SU-DHL-6 (cell line): ENCODE data around the gene SPINK4.

Experiments used
- H2AFZ ChIP-seq: fragments of 200-600 bp; sonication (generic); 2 replicates; pipeline ENCODE4 v1.6.1; 2014; ENCODE audit warnings: low read depth, mild to moderate bottlenecking, moderate library complexity, mixed read lengths, antibody characterized with exemption, low read length; ENCODE audit not compliant: severe bottlenecking
- H3F3A ChIP-seq: fragments of 200-600 bp; shearing (Covaris generic); 2 replicates; pipeline ENCODE4 v1.6.0; 2016; ENCODE audit warnings: antibody characterized with exemption, mild to moderate bottlenecking; ENCODE audit not compliant: insufficient read depth
- H3K27ac ChIP-seq: fragments of 200-600 bp; sonication (generic); 2 replicates; pipeline ENCODE4 v1.5.1; 2016; ENCODE audit warnings: low read depth, mild to moderate bottlenecking, low read length, moderate library complexity, mixed read lengths
- H3K27me3 ChIP-seq: fragments of 200-600 bp; sonication (generic), shearing (Covaris generic); 2 replicates; pipeline ENCODE4 v1.6.0; 2014; ENCODE audit warnings: mild to moderate bottlenecking, low read length
- H3K36me3 ChIP-seq: fragments of 200-600 bp; sonication (generic); 2 replicates; pipeline ENCODE4 v1.6.1; 2014; ENCODE audit warnings: mild to moderate bottlenecking, low read length, mixed read lengths
- H3K4me2 ChIP-seq: fragments of 300-600, 200-600 bp; shearing (Covaris generic), sonication (generic); 2 replicates; pipeline ENCODE4 v1.6.0; 2014; ENCODE audit warnings: low read length, low read depth, mild to moderate bottlenecking; ENCODE audit not compliant: poor library complexity, severe bottlenecking
- H3K4me3 ChIP-seq: fragments of 200-600 bp; sonication (generic); 2 replicates; pipeline ENCODE4 v1.5.1; 2014; ENCODE audit warnings: antibody characterized with exemption, low read length, mild to moderate bottlenecking, mixed read lengths; ENCODE audit not compliant: insufficient read depth, poor library complexity, severe bottlenecking
- H3K79me2 ChIP-seq: fragments of 200-600 bp; sonication (generic); 2 replicates; pipeline ENCODE4 v1.6.1; 2014; ENCODE audit warnings: mild to moderate bottlenecking, low read length, moderate library complexity; ENCODE audit not compliant: insufficient read depth
- H3K9ac ChIP-seq: fragments of 200-600 bp; sonication (generic); 2 replicates; pipeline ENCODE4 v1.7.0; 2014; ENCODE audit warnings: mild to moderate bottlenecking, low read length
- H3K9me2 ChIP-seq: fragments of 200-600 bp; sonication (generic); replicated peaks from 2 replicates; pipeline ENCODE4 v1.6.1; 2014; ENCODE audit warnings: low read length; ENCODE audit not compliant: insufficient read depth
- H3K9me3 ChIP-seq: fragments of 200-600 bp; sonication (generic); 2 replicates; pipeline ENCODE4 v1.6.1; 2014; ENCODE audit warnings: low read length, mixed read lengths; ENCODE audit not compliant: insufficient read depth
- H4K20me1 ChIP-seq: fragments of 200-600 bp; sonication (generic); 2 replicates; pipeline ENCODE4 v1.6.1; 2014; ENCODE audit warnings: low read depth, mild to moderate bottlenecking, antibody characterized with exemption, low read length, moderate library complexity, mixed read lengths
- EZH2phosphoT487 ChIP-seq: fragments of 200-600 bp; sonication (generic), shearing (Covaris generic); conservative IDR thresholded peaks from 2 replicates; pipeline ENCODE4 v1.6.1; 2018; ENCODE audit warnings: mild to moderate bottlenecking, antibody characterized with exemption, low read length, moderate library complexity, mixed read lengths
- TF ChIP-seq, protein P1 (sequence below): fragments of 200-600 bp; sonication (generic); IDR thresholded peaks from one replicate; pipeline ENCODE4 v1.5.1; 2017; ENCODE audit warnings: antibody characterized with exemption, mild to moderate bottlenecking, low read length, moderate library complexity; ENCODE audit not compliant: insufficient read depth, poor library complexity, severe bottlenecking

Gene SPINK4

DNA sequence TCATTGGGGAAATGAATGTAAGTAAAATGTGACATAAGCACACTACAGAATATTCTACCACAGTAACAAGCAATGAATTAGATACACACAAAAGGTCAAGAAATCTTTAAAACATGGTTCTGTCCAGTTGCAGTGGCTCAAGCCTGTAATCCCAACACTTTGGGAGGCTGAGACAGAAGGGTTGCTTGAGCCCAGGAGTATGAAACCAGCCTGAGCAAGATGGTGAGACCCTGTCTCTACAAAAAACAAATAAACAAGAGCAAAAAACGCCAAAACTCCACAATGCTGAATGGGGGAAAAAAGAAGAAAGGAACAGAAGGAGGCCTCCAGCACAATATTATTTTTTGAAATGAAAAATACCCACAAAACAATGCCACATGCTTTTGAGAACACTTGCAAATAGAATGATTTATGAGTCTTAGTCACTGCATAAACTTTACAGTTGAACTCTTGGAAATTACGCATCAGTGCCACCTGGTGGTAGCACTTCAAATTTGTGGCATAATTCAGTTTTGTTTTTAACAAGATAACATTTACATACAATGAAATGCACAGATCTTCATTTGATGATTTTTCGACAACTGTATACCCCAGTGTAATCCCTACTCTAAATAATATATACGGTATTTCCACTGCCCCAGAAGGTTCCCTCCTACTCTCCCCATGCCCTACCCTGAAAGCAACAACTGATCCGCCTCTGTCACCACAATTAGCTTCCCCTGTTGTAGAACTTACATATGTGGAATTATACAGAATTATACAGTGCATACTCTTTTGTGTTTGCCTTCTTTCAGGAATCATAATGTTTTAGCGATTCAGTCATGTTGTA, 14.4 kb upstream of the SPINK4 start:
- no peak overlapping the region for H3K4me3 ChIP-seq
- no peak overlapping the region for H3K27ac ChIP-seq
- H3K27me3 ChIP-seq, result no peaks in the 10 kb centered on the region
- no peaks in the 10 kb centered on the region for H4K20me1 ChIP-seq
- H3K9ac ChIP-seq, result no peak overlapping the region
- no peak overlapping the region for H3K4me2 ChIP-seq
- no peaks in the 10 kb centered on the region for H3K79me2 ChIP-seq
- TF ChIP-seq, protein P1, sequence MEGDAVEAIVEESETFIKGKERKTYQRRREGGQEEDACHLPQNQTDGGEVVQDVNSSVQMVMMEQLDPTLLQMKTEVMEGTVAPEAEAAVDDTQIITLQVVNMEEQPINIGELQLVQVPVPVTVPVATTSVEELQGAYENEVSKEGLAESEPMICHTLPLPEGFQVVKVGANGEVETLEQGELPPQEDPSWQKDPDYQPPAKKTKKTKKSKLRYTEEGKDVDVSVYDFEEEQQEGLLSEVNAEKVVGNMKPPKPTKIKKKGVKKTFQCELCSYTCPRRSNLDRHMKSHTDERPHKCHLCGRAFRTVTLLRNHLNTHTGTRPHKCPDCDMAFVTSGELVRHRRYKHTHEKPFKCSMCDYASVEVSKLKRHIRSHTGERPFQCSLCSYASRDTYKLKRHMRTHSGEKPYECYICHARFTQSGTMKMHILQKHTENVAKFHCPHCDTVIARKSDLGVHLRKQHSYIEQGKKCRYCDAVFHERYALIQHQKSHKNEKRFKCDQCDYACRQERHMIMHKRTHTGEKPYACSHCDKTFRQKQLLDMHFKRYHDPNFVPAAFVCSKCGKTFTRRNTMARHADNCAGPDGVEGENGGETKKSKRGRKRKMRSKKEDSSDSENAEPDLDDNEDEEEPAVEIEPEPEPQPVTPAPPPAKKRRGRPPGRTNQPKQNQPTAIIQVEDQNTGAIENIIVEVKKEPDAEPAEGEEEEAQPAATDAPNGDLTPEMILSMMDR, result peak; percentile 73
- no peak for TF ChIP-seq EZH2phosphoT487
- H3F3A ChIP-seq, result no peaks in the 10 kb centered on the region
- no peak overlapping the region for H2AFZ ChIP-seq
- no peaks in the 10 kb centered on the region for H3K9me3 ChIP-seq
- no peaks in the 10 kb centered on the region for H3K9me2 ChIP-seq
- no peaks in the 10 kb centered on the region for H3K36me3 ChIP-seq

- Histone ChIP-seq H3K9ac (no peak overlapping the region), H3F3A (no peaks in the 10 kb centered on the region), H2AFZ (no peak overlapping the region), H3K4me3 (no peak overlapping the region), H3K9me3 (no peaks in the 10 kb centered on the region), H3K79me2 (no peaks in the 10 kb centered on the region), H3K27me3 (no peaks in the 10 kb centered on the region), H3K27ac (no peak overlapping the region), H3K9me2 (no peaks in the 10 kb centered on the region), H3K4me2 (no peak overlapping the region), H3K36me3 (no peaks in the 10 kb centered on the region), H4K20me1 (no peaks in the 10 kb centered on the region)
- no peak for TF ChIP-seq EZH2phosphoT487
- TF ChIP-seq, protein P1, result no peak
Observed at GRCh38 chr9:33227008-33227398, 13.0 kb upstream of the SPINK4 start.

DNA sequence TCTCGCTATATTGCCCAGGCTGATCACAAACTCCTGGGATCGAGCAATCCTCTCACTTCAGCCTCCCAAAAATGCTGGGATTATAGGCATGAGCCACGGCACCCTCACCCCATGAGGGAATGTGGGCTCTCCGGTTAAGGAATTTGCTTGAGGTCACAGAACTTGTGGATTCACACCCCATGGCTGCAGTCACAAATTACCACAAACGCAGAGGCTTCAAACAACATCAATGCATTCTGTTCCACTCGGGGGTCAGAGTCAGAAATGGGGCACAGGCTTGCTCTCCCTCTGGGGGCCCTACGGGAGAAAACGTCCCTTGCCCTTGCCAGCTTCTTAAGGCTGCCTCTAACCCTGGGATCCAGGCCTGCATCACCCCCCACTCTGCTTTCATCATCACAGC, 12.2 kb upstream of the SPINK4 start:
- no peak overlapping the region for H3K9ac ChIP-seq
- no peaks in the 10 kb centered on the region for H3K36me3 ChIP-seq
- H3F3A ChIP-seq, result no peaks in the 10 kb centered on the region
- H4K20me1 ChIP-seq, result no peaks in the 10 kb centered on the region
- H3K79me2 ChIP-seq, result no peaks in the 10 kb centered on the region
- no peak overlapping the region for H3K27ac ChIP-seq
- no peaks in the 10 kb centered on the region for H3K9me3 ChIP-seq
- TF ChIP-seq, protein P1, result no peak
- no peak for TF ChIP-seq EZH2phosphoT487
- no peaks in the 10 kb centered on the region for H3K27me3 ChIP-seq
- no peaks in the 10 kb centered on the region for H3K9me2 ChIP-seq
- no peak overlapping the region for H3K4me3 ChIP-seq
- no peak overlapping the region for H3K4me2 ChIP-seq
- H2AFZ ChIP-seq, result no peak overlapping the region
